ENCODE results near the gene IQCB1. TPM values are rescaled to one million over a fixed set of nuclear protein-coding genes. Genes with fewer than 3 reads are reported as not detected.

IQCB1 gene
- 10 to 100 TPM in 3 of 4 donors, 1 to 10 TPM in 1; 4.5 to 52.1 (median 29.1) TPM for total RNA-seq

- Histone ChIP-seq H3K9me3 (no peaks in the 10 kb centered on the region), H3K36me3 (no peaks in the 10 kb centered on the region), H3K27me3 (no peaks in the 10 kb centered on the region), H3K27ac (peak within 1 kb of the TSS; percentile 83 to 95 (median 90)), H3K4me1 (peaks cover 4 to 24% (median 16%) of the 10 kb centered on the region in 4 donors), H3K4me3 (peak within 1 kb of the TSS; percentile 62 to 95 (median 86))
- in situ Hi-C loops (cut with MboI; ENCODE audit: low pct_ligation_motif_present in 1 of 4, low pct_unique_long_range_greater_than_20kb in 1 of 4, low sequenced_read_pairs in 3 of 4) (loop anchor here in 1 of 4 donors (25.0 kb wide), 1 partner anchor 298 kb away; the partner anchor contains the start of gene POLQ), intact Hi-C loops (cut with DNase I; ENCODE audit: low total_unique reads) (no loop called here)
- TF ChIP-seq POLR2AphosphoS5 (IDR thresholded peaks at IDR 0.05) (peak; percentile 94), EP300 (IDR thresholded peaks at IDR 0.05; ENCODE audit: low read depth) (no peak), POLR2A (IDR thresholded peaks at IDR 0.05) (peak; percentile 95), CTCF (IDR thresholded peaks at IDR 0.05) (no peak)
- 1% methylated on average over 35 of the region's 54 CpGs; no CpG with 5 or more reads in 1 of the 2 donors for WGBS, 2 donors (ENCODE audit: low coverage in 1 of 2)
- DNase-seq: peak; percentile 98
These were observed at the start of gene IQCB1, which contains the start of gene EAF2 for GRCh38 chr3:121834671-121835464. Gene IQCB1, minus strand, starts transcription at chr3:121835060. Its CDS starts 6,100 bp downstream, at chr3:121828960. Gene EAF2, plus strand, starts transcription at chr3:121835209. Its CDS starts 77 bp downstream, at chr3:121835286.

GRCh38 chr3:121883507-121883906 lies 48.6 kb upstream of the IQCB1 start:
- H3K36me3 ChIP-seq: no peaks in the 10 kb centered on the region
- no peaks in the 10 kb centered on the region for H3K9me3 ChIP-seq
- no peaks in the 10 kb centered on the region for H3K4me1 ChIP-seq
- WGBS, 2 donors (ENCODE audit: low coverage in 1 of 2): 21 to 41% methylated on average over 1 of the region's 1 CpG
- no peaks in the 10 kb centered on the region for H3K27me3 ChIP-seq
- intact Hi-C loops (cut with DNase I; ENCODE audit: low total_unique reads): no loop called here
- no peak for TF ChIP-seq EP300 (IDR thresholded peaks at IDR 0.05; ENCODE audit: low read depth)
- no peak for TF ChIP-seq POLR2AphosphoS5 (IDR thresholded peaks at IDR 0.05)
- TF ChIP-seq CTCF (IDR thresholded peaks at IDR 0.05): peak; percentile 22 to 46 (median 35)
- TF ChIP-seq POLR2A (IDR thresholded peaks at IDR 0.05): no peak
- in situ Hi-C loops (cut with MboI; ENCODE audit: low pct_ligation_motif_present in 1 of 4, low pct_unique_long_range_greater_than_20kb in 1 of 4, low sequenced_read_pairs in 3 of 4): loop anchor here in 1 of 4 donors (25.0 kb wide), 1 partner anchor 379 kb away; no protein-coding TSS in a partner anchor
- DNase-seq: no peak
- no peak overlapping the region for H3K27ac ChIP-seq
- H3K4me3 ChIP-seq: no peak overlapping the region

GRCh38 chr3:121878411-121878810 lies 43.6 kb upstream of the IQCB1 start:
- intact Hi-C loops (cut with DNase I; ENCODE audit: low total_unique reads): no loop called here
- DNase-seq: no peak
- no peaks in the 10 kb centered on the region for H3K27me3 ChIP-seq
- H3K4me3 ChIP-seq: no peak overlapping the region
- no peaks in the 10 kb centered on the region for H3K9me3 ChIP-seq
- TF ChIP-seq CTCF (IDR thresholded peaks at IDR 0.05) (no peak), POLR2AphosphoS5 (IDR thresholded peaks at IDR 0.05) (no peak), POLR2A (IDR thresholded peaks at IDR 0.05) (no peak), EP300 (IDR thresholded peaks at IDR 0.05; ENCODE audit: low read depth) (no peak)
- in situ Hi-C loops (cut with MboI; ENCODE audit: low pct_ligation_motif_present in 1 of 4, low pct_unique_long_range_greater_than_20kb in 1 of 4, low sequenced_read_pairs in 3 of 4): loop anchor here in 1 of 4 donors (25.0 kb wide), 1 partner anchor 384 kb away; no protein-coding TSS in a partner anchor
- H3K4me1 ChIP-seq: no peaks in the 10 kb centered on the region
- WGBS, 2 donors (ENCODE audit: low coverage in 1 of 2): 69 to 76% methylated on average over 1 of the region's 1 CpG
- no peak overlapping the region for H3K27ac ChIP-seq
- no peaks in the 10 kb centered on the region for H3K36me3 ChIP-seq

GRCh38 chr3:121871430-121871829 lies 36.6 kb upstream of the IQCB1 start:
- DNase-seq: no peak
- intact Hi-C loops (cut with DNase I; ENCODE audit: low total_unique reads): no loop called here
- in situ Hi-C loops (cut with MboI; ENCODE audit: low pct_ligation_motif_present in 1 of 4, low pct_unique_long_range_greater_than_20kb in 1 of 4, low sequenced_read_pairs in 3 of 4): loop anchor here in 1 of 4 donors (25.0 kb wide), 1 partner anchor 391 kb away; no protein-coding TSS in a partner anchor
- TF ChIP-seq POLR2A (IDR thresholded peaks at IDR 0.05) (no peak), CTCF (IDR thresholded peaks at IDR 0.05) (no peak), POLR2AphosphoS5 (IDR thresholded peaks at IDR 0.05) (no peak), EP300 (IDR thresholded peaks at IDR 0.05; ENCODE audit: low read depth) (no peak)
- H3K9me3 ChIP-seq: no peaks in the 10 kb centered on the region
- no peak overlapping the region for H3K27ac ChIP-seq
- no peaks in the 10 kb centered on the region for H3K36me3 ChIP-seq
- H3K4me1 ChIP-seq: no peaks in the 10 kb centered on the region
- 70 to 75% methylated on average over 1 of the region's 1 CpG for WGBS, 2 donors (ENCODE audit: low coverage in 1 of 2)
- no peaks in the 10 kb centered on the region for H3K27me3 ChIP-seq
- H3K4me3 ChIP-seq: no peak overlapping the region

Measured in transverse colon (tissue), 4 donors.